Measurements from ENCODE around the gene TMEM158.

The TMEM158 gene

DNA sequence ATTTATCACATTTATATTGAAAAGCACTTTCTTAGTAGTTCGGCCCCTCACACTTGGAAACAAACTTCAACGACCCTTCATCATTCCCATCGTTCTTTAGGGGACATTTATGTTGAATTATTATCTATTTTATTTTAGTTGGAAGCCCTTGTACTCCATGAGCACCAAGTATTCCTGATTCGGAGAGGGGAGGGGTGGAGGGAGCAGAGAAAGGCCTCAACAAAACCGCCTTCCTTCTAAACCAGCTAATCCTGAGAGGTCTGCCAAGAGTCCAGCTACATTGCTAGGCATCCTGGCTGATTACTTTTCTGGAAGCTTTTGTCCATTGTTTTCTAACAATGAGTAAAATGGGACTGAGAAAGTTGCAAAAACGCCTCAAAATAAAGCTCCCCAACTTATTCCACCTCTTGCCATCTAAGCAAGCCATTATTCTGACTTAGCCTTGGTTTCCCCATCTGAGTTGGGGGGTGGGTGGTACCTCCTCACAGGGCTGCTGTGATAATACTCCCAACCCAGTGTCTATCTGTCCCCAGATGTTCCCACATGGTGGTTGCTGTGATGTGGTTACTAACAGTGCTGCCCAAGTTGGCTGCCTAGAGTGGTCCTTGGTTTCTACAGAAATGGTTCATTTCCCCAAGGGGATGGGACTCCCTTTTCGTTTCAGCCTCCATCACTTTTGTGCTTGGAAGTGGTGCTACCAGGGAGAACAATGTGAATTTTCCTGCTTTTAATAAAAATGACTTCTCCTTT lies 1.2 kb upstream of the TMEM158 start:
- no peak overlapping the region for H3K4me2 ChIP-seq (ENCODE audit: low read length)
- H3K4me1 ChIP-seq (ENCODE audit: low read length) = no peaks in the 10 kb centered on the region
- no peaks in the 10 kb centered on the region for H3K9me3 ChIP-seq (ENCODE audit: insufficient read depth, low read length)
- no peak overlapping the region for H3K4me3 ChIP-seq (ENCODE audit: low read length)
- H3K27me3 ChIP-seq (ENCODE audit: low read depth, low read length) = peaks cover 66% of the 10 kb centered on the region
- no peaks in the 10 kb centered on the region for H3K79me2 ChIP-seq (ENCODE audit: low read length)
- no peaks in the 10 kb centered on the region for H3K36me3 ChIP-seq (replicated peaks; ENCODE audit: low read depth, low read length)
- TF ChIP-seq EZH2phosphoT487 (IDR thresholded peaks at IDR 0.05; ENCODE audit: low read depth) = no peak
- TF ChIP-seq, protein P1, sequence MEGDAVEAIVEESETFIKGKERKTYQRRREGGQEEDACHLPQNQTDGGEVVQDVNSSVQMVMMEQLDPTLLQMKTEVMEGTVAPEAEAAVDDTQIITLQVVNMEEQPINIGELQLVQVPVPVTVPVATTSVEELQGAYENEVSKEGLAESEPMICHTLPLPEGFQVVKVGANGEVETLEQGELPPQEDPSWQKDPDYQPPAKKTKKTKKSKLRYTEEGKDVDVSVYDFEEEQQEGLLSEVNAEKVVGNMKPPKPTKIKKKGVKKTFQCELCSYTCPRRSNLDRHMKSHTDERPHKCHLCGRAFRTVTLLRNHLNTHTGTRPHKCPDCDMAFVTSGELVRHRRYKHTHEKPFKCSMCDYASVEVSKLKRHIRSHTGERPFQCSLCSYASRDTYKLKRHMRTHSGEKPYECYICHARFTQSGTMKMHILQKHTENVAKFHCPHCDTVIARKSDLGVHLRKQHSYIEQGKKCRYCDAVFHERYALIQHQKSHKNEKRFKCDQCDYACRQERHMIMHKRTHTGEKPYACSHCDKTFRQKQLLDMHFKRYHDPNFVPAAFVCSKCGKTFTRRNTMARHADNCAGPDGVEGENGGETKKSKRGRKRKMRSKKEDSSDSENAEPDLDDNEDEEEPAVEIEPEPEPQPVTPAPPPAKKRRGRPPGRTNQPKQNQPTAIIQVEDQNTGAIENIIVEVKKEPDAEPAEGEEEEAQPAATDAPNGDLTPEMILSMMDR (IDR thresholded peaks at IDR 0.05; ENCODE audit: low read depth, low read length) = no peak
- H2AFZ ChIP-seq (ENCODE audit: low read depth, low read length) = no peak overlapping the region
- no peak overlapping the region for H3K27ac ChIP-seq (ENCODE audit: low read length)
- H3K9ac ChIP-seq (ENCODE audit: low read length) = no peak overlapping the region
- H4K20me1 ChIP-seq (ENCODE audit: insufficient read depth, low read length) = no peaks in the 10 kb centered on the region

DNA sequence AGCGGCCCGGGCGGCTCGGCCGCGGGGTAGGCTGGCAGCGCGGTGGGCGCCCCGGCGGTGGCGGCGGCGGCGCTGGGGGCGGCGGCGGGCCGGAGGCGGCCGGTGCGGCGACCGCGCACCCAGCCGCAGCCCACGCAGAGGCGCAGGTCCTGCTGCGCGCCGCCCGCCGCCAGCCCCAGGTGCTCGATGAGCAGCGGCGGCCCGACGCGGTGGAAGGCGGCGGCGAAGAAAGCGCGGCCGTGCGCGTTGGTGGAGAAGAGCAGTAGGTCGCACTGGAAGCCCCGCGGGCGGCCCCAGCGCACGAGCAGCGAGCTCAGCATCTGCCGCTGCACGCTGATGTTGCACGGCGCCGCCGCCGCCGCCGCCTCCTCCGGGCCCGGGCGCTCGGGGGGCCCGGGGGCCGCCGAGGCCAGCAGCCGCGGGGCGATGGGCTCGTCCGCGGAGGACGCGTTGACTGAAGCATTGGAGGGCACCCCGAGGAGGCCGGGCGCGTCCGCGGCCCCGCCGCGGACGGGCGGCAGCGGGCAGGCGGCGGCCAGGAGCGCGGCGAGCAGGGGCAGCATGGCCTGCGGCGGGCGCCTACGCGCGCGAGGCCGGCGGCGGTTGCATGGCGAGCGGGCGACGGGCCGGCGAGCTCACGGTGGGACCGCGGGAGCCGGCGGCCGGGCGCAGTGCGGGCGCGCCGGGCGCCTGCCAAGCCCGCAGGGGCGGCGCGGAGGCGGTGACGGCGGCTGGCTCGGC lies 452 bp downstream of the TMEM158 start:
- Histone ChIP-seq H2AFZ (ENCODE audit: low read depth, low read length) (no peak overlapping the region), H3K36me3 (replicated peaks; ENCODE audit: low read depth, low read length) (no peaks in the 10 kb centered on the region), H3K79me2 (ENCODE audit: low read length) (no peaks in the 10 kb centered on the region), H3K4me2 (ENCODE audit: low read length) (peak overlapping the region; percentile 43), H3K9me3 (ENCODE audit: insufficient read depth, low read length) (no peaks in the 10 kb centered on the region), H3K9ac (ENCODE audit: low read length) (no peak overlapping the region), H3K4me1 (ENCODE audit: low read length) (no peaks in the 10 kb centered on the region), H3K4me3 (ENCODE audit: low read length) (peak overlapping the region; percentile 45; the same call in 1 of the 2 replicates), H3K27ac (ENCODE audit: low read length) (no peak overlapping the region), H3K27me3 (ENCODE audit: low read depth, low read length) (peaks cover 59% of the 10 kb centered on the region), H4K20me1 (ENCODE audit: insufficient read depth, low read length) (no peaks in the 10 kb centered on the region)
- TF ChIP-seq, protein P1 (IDR thresholded peaks at IDR 0.05; ENCODE audit: low read depth, low read length) = no peak
- no peak for TF ChIP-seq EZH2phosphoT487 (IDR thresholded peaks at IDR 0.05; ENCODE audit: low read depth)

DNA sequence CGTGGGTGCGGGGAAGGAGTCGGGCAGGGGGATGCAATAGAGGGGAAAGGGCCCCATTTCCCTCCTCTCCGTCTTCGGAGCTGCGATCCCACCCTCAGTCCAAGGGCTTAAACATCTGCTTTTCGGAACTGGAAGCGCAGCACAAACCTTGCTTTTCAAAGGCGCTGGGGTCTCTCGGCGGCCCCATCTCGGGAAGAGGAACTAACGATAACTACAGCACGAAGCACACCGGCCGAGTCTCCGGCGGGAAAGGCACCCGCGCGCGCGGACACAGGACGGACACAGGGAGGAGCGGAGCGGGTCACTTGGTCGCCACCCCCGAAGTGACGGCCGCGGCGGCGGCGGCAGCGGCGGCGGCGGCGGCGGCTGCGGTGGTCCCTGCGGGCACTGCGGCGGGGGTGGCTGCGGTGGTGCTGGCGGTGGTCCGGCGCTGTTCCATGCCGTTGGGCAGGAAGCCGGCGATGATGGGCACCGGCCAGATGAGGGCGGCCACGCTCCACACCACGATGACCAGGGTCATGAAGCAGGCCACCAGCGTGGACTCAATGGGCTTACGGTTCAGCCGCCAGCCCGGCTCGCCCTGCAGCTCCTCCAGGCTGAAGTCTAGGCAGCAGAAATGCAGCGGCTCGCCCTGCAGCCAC lies 1.1 kb downstream of the TMEM158 start:
- Histone ChIP-seq H3K79me2 (ENCODE audit: low read length) (no peaks in the 10 kb centered on the region), H3K36me3 (replicated peaks; ENCODE audit: low read depth, low read length) (no peaks in the 10 kb centered on the region), H3K4me1 (ENCODE audit: low read length) (no peaks in the 10 kb centered on the region), H3K9me3 (ENCODE audit: insufficient read depth, low read length) (no peaks in the 10 kb centered on the region), H3K27ac (ENCODE audit: low read length) (no peak overlapping the region), H3K4me2 (ENCODE audit: low read length) (peak overlapping the region; percentile 43), H3K4me3 (ENCODE audit: low read length) (peak overlapping the region; percentile 45; the same call in 1 of the 2 replicates), H3K27me3 (ENCODE audit: low read depth, low read length) (peaks cover 60% of the 10 kb centered on the region), H4K20me1 (ENCODE audit: insufficient read depth, low read length) (no peaks in the 10 kb centered on the region), H3K9ac (ENCODE audit: low read length) (no peak overlapping the region), H2AFZ (ENCODE audit: low read depth, low read length) (no peak overlapping the region)
- no peak for TF ChIP-seq EZH2phosphoT487 (IDR thresholded peaks at IDR 0.05; ENCODE audit: low read depth)
- TF ChIP-seq, protein P1 (IDR thresholded peaks at IDR 0.05; ENCODE audit: low read depth, low read length) = 0 out of 2 replicates have a peak, but pooled peaks have one; percentile 8

All from OCI-LY3 (cell line).